H1 (cell line): ENCODE data around the gene PDE5A. TPM values are rescaled to one million over a fixed set of nuclear protein-coding genes. Genes with fewer than 3 reads are reported as not detected.

ENCODE experiments used
- CTCF ChIA-PET: fragments of 300-600 bp; sonication (Branson Sonifier 250); formaldehyde crosslinking; loops from one replicate; lab custom pipeline; 2021; ENCODE audit not compliant: partially characterized antibody; lab: Charles Lee
- POLR2A ChIA-PET: fragments of 300-600 bp; sonication (Branson Sonifier 250); formaldehyde crosslinking; loops from one replicate; lab custom pipeline; 2021; ENCODE audit warnings: inconsistent platforms; ENCODE audit not compliant: partially characterized antibody; lab: Charles Lee
- DNase-seq, 2 experiments: peaks; one replicate each; pipeline versions ENCODE4 v3.0.0 to v3.0.0-alpha.2; 2010 to 2022; ENCODE audit warnings: low spot score in 2 of 2, low read depth in 1 of 2, mixed read lengths in 1 of 2
- FAIRE-seq: peaks from 2 replicates; lab custom pipeline; 2011; peaks lifted over from hg19 to GRCh38; lab: Jason Lieb, UNC
- H2AFZ ChIP-seq: 2 replicates; pipeline ENCODE4 v1.8.1; 2012; ENCODE audit warnings: low read length, inconsistent platforms
- H2AK5ac ChIP-seq: 2 replicates; pipeline ENCODE4 v1.6.1; 2013; ENCODE audit warnings: low read depth, low read length
- H2BK120ac ChIP-seq: replicated peaks from 2 replicates; pipeline ENCODE3; 2013; ENCODE audit warnings: low read depth, low read length, inconsistent platforms
- H2BK12ac ChIP-seq: 2 replicates; pipeline ENCODE4 v1.6.1; 2013; ENCODE audit warnings: low read depth, low read length
- H2BK15ac ChIP-seq: 2 replicates; pipeline ENCODE4 v1.6.1; 2013; ENCODE audit warnings: low read length
- H2BK20ac ChIP-seq: 2 replicates; pipeline ENCODE4 v1.6.1; 2013; ENCODE audit warnings: low read length
- H2BK5ac ChIP-seq: 2 replicates; pipeline ENCODE4 v1.6.1; 2013; ENCODE audit warnings: low read depth, low read length
- H3K14ac ChIP-seq: 2 replicates; pipeline ENCODE4 v1.6.1; 2013; ENCODE audit warnings: inconsistent platforms; ENCODE audit not compliant: insufficient read length
- H3K18ac ChIP-seq: 2 replicates; pipeline ENCODE4 v1.6.1; 2013; ENCODE audit warnings: low read length; ENCODE audit errors: extremely low read depth
- H3K23ac ChIP-seq: 2 replicates; pipeline ENCODE4 v1.6.1; 2013; ENCODE audit warnings: inconsistent platforms; ENCODE audit not compliant: insufficient read length
- H3K23me2 ChIP-seq: 2 replicates; pipeline ENCODE4 v1.6.1; 2013; ENCODE audit warnings: low read depth, low read length
- H3K27ac ChIP-seq: 2 replicates; pipeline ENCODE4 v1.6.1; 2011; ENCODE audit warnings: low read depth, low read length, inconsistent platforms
- H3K27me3 ChIP-seq, 4 experiments: replicated peaks in 1 of 4; 1 replicate in 1 of 4; 2 replicates in 3 of 4; pipeline versions ENCODE4 v1.6.1 to v1.8.1; 2011 to 2013; ENCODE audit warnings: low read length in 3 of 4, mild to moderate bottlenecking in 3 of 4, inconsistent platforms in 2 of 4, mixed read lengths in 2 of 4, moderate library complexity in 1 of 4; ENCODE audit not compliant: control insufficient read depth in 3 of 4, insufficient read depth in 3 of 4; ENCODE audit errors: extremely low read depth in 1 of 4
- H3K36me3 ChIP-seq, 4 experiments: 2 replicates each; pipeline versions ENCODE4 v1.6.1 to v1.8.1; 2011 to 2013; ENCODE audit warnings: mild to moderate bottlenecking in 4 of 4, low read length in 3 of 4, moderate library complexity in 2 of 4, control low read depth in 1 of 4, inconsistent platforms in 1 of 4; ENCODE audit not compliant: insufficient read depth in 4 of 4, control insufficient read depth in 2 of 4
- H3K4ac ChIP-seq: replicated peaks from 2 replicates; pipeline ENCODE3; 2013; ENCODE audit warnings: low read length, low read depth, mixed read lengths, inconsistent platforms; ENCODE audit not compliant: insufficient read length
- H3K4me1 ChIP-seq, 4 experiments: replicated peaks in 1 of 4; 1 replicate in 1 of 4; 2 replicates in 3 of 4; pipeline versions ENCODE4 v1.6.1 to v1.8.1; 2011 to 2013; ENCODE audit warnings: low read length in 3 of 4, inconsistent platforms in 2 of 4, mixed read lengths in 1 of 4; ENCODE audit not compliant: insufficient read depth in 4 of 4, control insufficient read depth in 3 of 4
- H3K4me2 ChIP-seq, 2 experiments: 2 replicates each; pipeline versions ENCODE4 v1.6.1 to v1.8.1; 2011 to 2013; ENCODE audit warnings: low read depth in 2 of 2, low read length in 2 of 2, control low read depth in 1 of 2, inconsistent platforms in 1 of 2, mild to moderate bottlenecking in 1 of 2; ENCODE audit not compliant: insufficient read depth in 1 of 2
- H3K4me3 ChIP-seq, 4 experiments: fragments of 200-600, 300-600 bp in 1 of 4; sonication (generic), shearing (Covaris generic), sonication (Bioruptor Twin) in 1 of 4; 2 replicates each; pipeline versions ENCODE4 v1.5.1 to v1.8.1; 2011 to 2016; ENCODE audit warnings: low read length in 4 of 4, low read depth in 3 of 4, control low read depth in 2 of 4, inconsistent platforms in 2 of 4, mild to moderate bottlenecking in 2 of 4, mixed read lengths in 1 of 4, moderate library complexity in 1 of 4; ENCODE audit not compliant: insufficient read depth in 2 of 4; ENCODE audit errors: extremely low read depth in 1 of 4
- H3K56ac ChIP-seq: replicated peaks from 2 replicates; pipeline ENCODE3; 2013; ENCODE audit warnings: low read depth, mild to moderate bottlenecking, mixed read lengths, low read length, inconsistent platforms; ENCODE audit not compliant: insufficient read length
- H3K79me1 ChIP-seq: 2 replicates; pipeline ENCODE4 v1.6.1; 2013; ENCODE audit warnings: low read depth, low read length, control low read depth
- H3K79me2 ChIP-seq, 2 experiments: 2 replicates each; pipeline versions ENCODE4 v1.6.1 to v1.8.1; 2012 to 2013; ENCODE audit warnings: low read length in 2 of 2, mild to moderate bottlenecking in 2 of 2, inconsistent platforms in 1 of 2; ENCODE audit not compliant: insufficient read depth in 2 of 2, control insufficient read depth in 1 of 2
- H3K9ac ChIP-seq, 4 experiments: replicated peaks in 1 of 4; 1 replicate in 1 of 4; 2 replicates in 3 of 4; pipeline versions ENCODE4 v1.6.1 to v1.8.1; 2011 to 2013; ENCODE audit warnings: low read depth in 3 of 4, low read length in 3 of 4, control low read depth in 2 of 4, mild to moderate bottlenecking in 2 of 4, moderate library complexity in 2 of 4, inconsistent platforms in 1 of 4; ENCODE audit errors: extremely low read depth in 1 of 4
- H3K9me3 ChIP-seq, 2 experiments: 2 replicates each; pipeline versions ENCODE4 v1.6.1 to v1.8.1; 2012 to 2013; ENCODE audit warnings: mild to moderate bottlenecking in 2 of 2, moderate library complexity in 2 of 2, control low read depth in 1 of 2, inconsistent platforms in 1 of 2, low read depth in 1 of 2, low read length in 1 of 2, mixed read lengths in 1 of 2; ENCODE audit not compliant: insufficient read depth in 2 of 2
- H4K20me1 ChIP-seq, 2 experiments: replicated peaks in 1 of 2; 2 replicates each; pipeline versions ENCODE3 to v1.8.1; 2011 to 2013; ENCODE audit warnings: inconsistent platforms in 2 of 2, low read length in 2 of 2, mild to moderate bottlenecking in 1 of 2; ENCODE audit not compliant: insufficient read depth in 2 of 2, control insufficient read depth in 1 of 2
- H4K5ac ChIP-seq: 2 replicates; pipeline ENCODE4 v1.6.1; 2013; ENCODE audit warnings: low read length, low read depth, mixed read lengths, inconsistent platforms; ENCODE audit not compliant: insufficient read length
- H4K8ac ChIP-seq: 2 replicates; pipeline ENCODE4 v1.8.0; 2013; ENCODE audit warnings: mild to moderate bottlenecking, moderate library complexity, low read length, inconsistent platforms; ENCODE audit not compliant: insufficient read depth; ENCODE audit errors: extremely low read depth
- H4K91ac ChIP-seq: replicated peaks from 2 replicates; pipeline ENCODE3; 2013; ENCODE audit warnings: low read length, mixed read lengths, inconsistent platforms; ENCODE audit not compliant: insufficient read length
- ASH2L ChIP-seq: fragments of 200-600, 300-600 bp; sonication (generic); IDR thresholded peaks from one replicate; pipeline ENCODE4 v1.7.1; 2017; ENCODE audit warnings: low read length
- BCL11A ChIP-seq, 2 experiments: IDR thresholded peaks; one replicate each; pipeline ENCODE4 v1.6.1; 2011; ENCODE audit warnings: low read depth in 2 of 2, low read length in 2 of 2, mild to moderate bottlenecking in 2 of 2
- CBX8 ChIP-seq: fragments of 300-800, 300-1000 bp; sonication (generic); IDR thresholded peaks from 2 replicates; pipeline ENCODE4 v1.7.1; 2016; ENCODE audit warnings: low read depth, low read length, borderline replicate concordance
- CHD1 ChIP-seq: IDR thresholded peaks from 2 replicates; pipeline ENCODE4 v1.6.1; 2012; ENCODE audit warnings: low read depth, low read length, improper control_type of control experiment
- CTBP2 ChIP-seq: IDR thresholded peaks from 2 replicates; pipeline ENCODE4 v1.7.0; 2011; ENCODE audit warnings: borderline replicate concordance, mild to moderate bottlenecking, moderate library complexity, mixed read lengths, low read length; ENCODE audit not compliant: insufficient read depth, insufficient read length
- HDAC6 ChIP-seq: IDR thresholded peaks from one replicate; pipeline ENCODE4 v1.7.1; 2012; ENCODE audit warnings: low read depth, mild to moderate bottlenecking, inconsistent platforms, low read length, moderate library complexity
- KDM1A ChIP-seq: fragments of 200-600, 300-600 bp; sonication (generic); IDR thresholded peaks from 2 replicates; pipeline ENCODE4 v1.7.1; 2016; ENCODE audit warnings: mild to moderate bottlenecking, low read length, borderline replicate concordance
- POLR2A ChIP-seq, 2 experiments: IDR thresholded peaks; 1 replicate in 1 of 2; 2 replicates in 1 of 2; pipeline ENCODE4 v1.6.1; 2011; ENCODE audit warnings: low read depth in 2 of 2, low read length in 2 of 2, mild to moderate bottlenecking in 2 of 2; ENCODE audit errors: control extremely low read depth in 1 of 2
- SRF ChIP-seq: IDR thresholded peaks from 2 replicates; pipeline ENCODE4 v1.6.1; 2011; ENCODE audit warnings: mild to moderate bottlenecking, low read depth, low read length, moderate library complexity
- TCF12 ChIP-seq: IDR thresholded peaks from 2 replicates; pipeline ENCODE4 v1.6.1; 2011; ENCODE audit warnings: low read depth, mild to moderate bottlenecking, low read length
- YY1 ChIP-seq: IDR thresholded peaks from 2 replicates; pipeline ENCODE4 v1.6.1; 2011; ENCODE audit warnings: low read depth, mild to moderate bottlenecking, low read length
- polyA plus RNA-seq, 7 experiments: library from polyadenylated mRNA; depleted of rRNA in 3 of 7; stranded (reverse) in 5 of 7; unstranded in 2 of 7; fragments of >200 nt in 5 of 7; fragments of 200-250 nt in 2 of 7; gene quantifications; 1 replicate in 5 of 7; 2 replicates in 1 of 7; 4 replicates in 1 of 7; pipeline versions ENCODE4 v1.2.1 to v1.2.3, GENCODE V29; 2011 to 2013; ENCODE audit warnings: missing spikeins in 2 of 7, mixed read lengths in 2 of 7
- total RNA-seq: library from RNA; stranded (reverse); fragmentation: NEBNext Ultra II Directional; extraction: Animal tissue kit (Norgen Biotek cat#: 25700); gene quantifications from 2 replicates; pipeline ENCODE4 v1.2.1, GENCODE V29; 2021
- TF ChIP-seq, protein P1 (sequence below): IDR thresholded peaks from 2 replicates; pipeline ENCODE4 v1.6.1; 2012; ENCODE audit warnings: inconsistent platforms

The PDE5A gene
- total and polyA plus RNA-seq, 2 of the 8 experiments (the other 6 are each of a cell fraction or from before 2014, with no cell fraction given): 5.6 to 32.4 TPM

DNA sequence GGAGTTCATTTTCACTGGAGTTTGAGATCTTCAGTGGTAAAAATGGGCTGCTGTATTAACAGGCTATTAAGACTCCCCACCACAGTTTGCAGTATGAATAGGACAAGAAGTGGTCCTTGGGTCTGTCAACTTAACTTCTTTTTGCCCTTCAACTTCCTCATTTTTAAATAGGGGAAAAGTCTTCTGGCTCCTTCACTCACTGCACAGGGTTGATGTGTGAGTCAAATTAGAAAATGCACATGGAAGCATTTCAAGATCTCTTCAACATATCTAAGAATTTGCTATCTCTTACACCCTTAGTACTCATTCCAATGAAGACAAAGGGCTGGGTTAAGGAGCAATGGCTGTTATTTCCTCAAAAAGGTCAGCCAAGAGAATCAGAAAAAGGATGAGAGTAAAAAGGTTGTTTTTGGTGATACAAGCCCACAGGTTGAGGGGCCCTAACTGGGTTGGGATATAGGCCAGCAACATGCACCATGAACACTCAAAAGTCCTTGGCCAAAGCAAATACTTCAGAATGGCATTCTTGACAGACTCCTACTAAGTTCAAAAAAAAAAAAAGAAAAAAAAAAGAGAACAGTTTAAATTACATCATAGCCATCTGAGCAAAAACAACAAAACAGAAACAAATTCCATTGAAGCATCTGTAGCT, 13.4 kb downstream of the PDE5A start:
- POLR2A ChIA-PET: no interaction called here
- TF ChIP-seq BCL11A (IDR thresholded peaks at IDR 0.05; ENCODE audit: low read depth in 2 of 2, low read length in 2 of 2): no peak
- TF ChIP-seq KDM1A: no peak
- no peak for TF ChIP-seq ASH2L
- no peak for TF ChIP-seq TCF12
- no peak for TF ChIP-seq POLR2A (IDR thresholded peaks at IDR 0.05; ENCODE audit: control extremely low read depth in 1 of 2, low read depth in 2 of 2, low read length in 2 of 2)
- TF ChIP-seq CHD1: no peak
- no peak for TF ChIP-seq CBX8
- TF ChIP-seq CTBP2: no peak
- TF ChIP-seq YY1: no peak
- TF ChIP-seq, protein P1, sequence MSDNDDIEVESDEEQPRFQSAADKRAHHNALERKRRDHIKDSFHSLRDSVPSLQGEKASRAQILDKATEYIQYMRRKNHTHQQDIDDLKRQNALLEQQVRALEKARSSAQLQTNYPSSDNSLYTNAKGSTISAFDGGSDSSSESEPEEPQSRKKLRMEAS: no peak
- TF ChIP-seq SRF: no peak
- no peak for TF ChIP-seq HDAC6

More for the DNA sequence above, 13.4 kb downstream of the PDE5A start:
- no peak for FAIRE-seq
- H4K5ac ChIP-seq: no peak overlapping the region
- no peak overlapping the region for H2BK20ac ChIP-seq
- peaks cover 0 to 2% of the 10 kb centered on the region in 2 experiments for H4K20me1 ChIP-seq
- H4K91ac ChIP-seq: no peak overlapping the region
- no peak overlapping the region for H3K18ac ChIP-seq
- no peaks in the 10 kb centered on the region for H3K4me1 ChIP-seq
- no peaks in the 10 kb centered on the region for H3K23me2 ChIP-seq
- peaks cover 0 to 3% (median 0%) of the 10 kb centered on the region in 4 experiments; a peak in 2 of 8 replicates for H3K36me3 ChIP-seq
- H3K79me2 ChIP-seq: peaks cover 0 to 67% of the 10 kb centered on the region in 2 experiments; a peak in 2 of 4 replicates
- no peak overlapping the region for H2BK5ac ChIP-seq
- H3K27me3 ChIP-seq: no peaks in the 10 kb centered on the region
- no peak overlapping the region for H2BK15ac ChIP-seq
- CTCF ChIA-PET: interaction anchor here (0.8 kb wide), 1 partner anchor 448 kb away, joined by 3 read pairs; no protein-coding TSS in a partner anchor
- H3K9ac ChIP-seq: no peak overlapping the region
- H3K4me3 ChIP-seq: no peak overlapping the region
- no peak overlapping the region for H2AK5ac ChIP-seq
- H3K4me2 ChIP-seq: no peak overlapping the region
- H2AFZ ChIP-seq: no peak overlapping the region
- no peak overlapping the region for H4K8ac ChIP-seq
- H3K9me3 ChIP-seq: no peaks in the 10 kb centered on the region
- H2BK12ac ChIP-seq: no peak overlapping the region
- no peak overlapping the region for H2BK120ac ChIP-seq
- no peak overlapping the region for H3K14ac ChIP-seq
- no peak overlapping the region for H3K56ac ChIP-seq
- H3K4ac ChIP-seq: no peak overlapping the region
- H3K79me1 ChIP-seq: peaks cover 2% of the 10 kb centered on the region; the same call in 1 of the 2 replicates
- no peak overlapping the region for H3K27ac ChIP-seq
- no peak overlapping the region for H3K23ac ChIP-seq
- DNase-seq: no peak
